Mononuclear cell (primary cell): ENCODE results near the gene ZEB2. TPM values are rescaled to one million over a fixed set of nuclear protein-coding genes. Genes with fewer than 3 reads are reported as not detected.

Experiments used
- H3K27me3 ChIP-seq: 2 replicates; pipeline ENCODE4 v1.6.0; 2011; ENCODE audit warnings: low read length, control low read depth; ENCODE audit not compliant: insufficient read depth
- H3K4me1 ChIP-seq: 2 replicates; pipeline ENCODE4 v1.5.1; 2011; ENCODE audit warnings: mild to moderate bottlenecking, low read length, control low read depth; ENCODE audit not compliant: insufficient read depth
- H3K4me3 ChIP-seq: 2 replicates; pipeline ENCODE4 v1.5.1; 2011; ENCODE audit warnings: mild to moderate bottlenecking, low read length, moderate library complexity
- H3K9me3 ChIP-seq: 2 replicates; pipeline ENCODE4 v1.5.1; 2011; ENCODE audit warnings: low read depth, mild to moderate bottlenecking, control low read depth, low read length
- total RNA-seq: library from RNA; depleted of rRNA; stranded (reverse); fragments of >200 nt; gene quantifications from one replicate; pipeline ENCODE4 v1.2.3, GENCODE V29; 2012

Gene ZEB2
- total RNA-seq, 1 donor: 511 TPM

- H3K4me1 ChIP-seq: peaks cover 6% of the 10 kb centered on the region
- H3K9me3 ChIP-seq: no peaks in the 10 kb centered on the region
- no peaks in the 10 kb centered on the region for H3K27me3 ChIP-seq
- H3K4me3 ChIP-seq: no peak overlapping the region
Observed at GRCh38 chr2:144545787-144546186, 25.9 kb upstream of the ZEB2 start.

DNA sequence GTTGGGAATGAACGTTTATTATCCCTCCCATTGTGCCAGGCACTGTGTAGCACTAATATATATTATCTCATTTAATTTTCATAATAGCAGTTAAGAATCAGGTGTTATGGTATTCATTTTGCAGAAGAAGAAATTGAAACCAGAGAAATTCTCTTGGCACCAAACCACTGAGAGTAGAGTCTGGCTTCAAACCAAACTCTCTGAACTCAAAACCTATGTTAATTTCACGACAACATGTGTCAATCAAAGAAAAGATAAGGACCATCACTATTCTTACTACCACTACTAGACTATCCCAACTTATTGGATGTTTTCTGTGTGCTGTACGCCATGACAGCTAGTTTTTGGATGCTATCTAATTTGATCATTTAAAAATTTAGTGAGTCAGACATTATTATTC lies 24.1 kb upstream of the ZEB2 start:
- H3K4me3 ChIP-seq: no peak overlapping the region

DNA sequence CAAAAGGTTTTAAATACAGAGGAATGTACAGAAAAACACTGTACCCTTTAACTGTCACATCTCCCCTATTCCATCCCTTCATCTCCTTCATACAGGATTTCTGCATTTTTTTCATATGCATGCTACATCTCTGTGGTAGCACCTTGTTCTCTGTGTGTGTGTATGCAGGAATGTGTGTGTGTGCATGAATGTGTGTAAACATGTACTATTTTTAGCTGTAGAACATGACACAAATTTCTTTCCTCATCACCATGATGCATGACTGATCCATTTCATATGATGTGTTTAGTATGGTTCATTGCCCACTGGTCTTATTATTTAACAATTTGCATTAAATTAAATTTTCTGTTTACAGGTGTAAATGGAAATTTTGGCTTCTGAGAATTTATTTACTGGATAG lies 21.5 kb upstream of the ZEB2 start:
- H3K4me1 ChIP-seq: no peaks in the 10 kb centered on the region
- no peaks in the 10 kb centered on the region for H3K9me3 ChIP-seq
- no peak overlapping the region for H3K4me3 ChIP-seq
- H3K27me3 ChIP-seq: no peaks in the 10 kb centered on the region

More for the DNA sequence above, 24.1 kb upstream of the ZEB2 start:
- H3K27me3 ChIP-seq: no peaks in the 10 kb centered on the region
- H3K9me3 ChIP-seq: no peaks in the 10 kb centered on the region
- peaks cover 6% of the 10 kb centered on the region for H3K4me1 ChIP-seq

DNA sequence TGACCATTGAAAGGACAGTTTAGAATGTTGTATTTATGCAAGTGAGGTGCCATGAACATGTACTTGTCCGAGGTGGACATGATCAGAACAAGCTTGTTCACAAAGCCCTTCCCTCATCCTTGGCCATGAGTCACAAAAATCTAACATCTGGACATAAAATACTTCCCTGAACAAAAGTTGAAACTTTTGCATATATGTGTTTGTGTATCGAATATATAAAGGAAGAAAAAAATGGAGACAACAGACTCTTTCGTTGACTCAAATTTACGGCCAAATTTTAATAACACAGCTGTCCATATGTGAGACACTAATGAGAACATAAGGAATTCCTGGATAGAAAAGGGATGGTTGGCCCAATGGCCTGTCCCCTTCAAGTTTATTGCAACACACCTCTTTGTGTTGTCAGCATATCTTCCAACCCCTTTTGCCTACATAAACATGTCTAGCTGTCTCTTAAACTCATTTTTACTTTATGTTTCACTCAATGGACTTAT lies 19.4 kb upstream of the ZEB2 start:
- Histone ChIP-seq H3K9me3 (no peaks in the 10 kb centered on the region), H3K4me1 (no peaks in the 10 kb centered on the region), H3K27me3 (no peaks in the 10 kb centered on the region), H3K4me3 (no peak overlapping the region)

- Histone ChIP-seq H3K4me3 (no peak overlapping the region), H3K27me3 (no peaks in the 10 kb centered on the region), H3K4me1 (no peaks in the 10 kb centered on the region), H3K9me3 (no peaks in the 10 kb centered on the region)
Observed at GRCh38 chr2:144535300-144535699, 15.4 kb upstream of the ZEB2 start.

DNA sequence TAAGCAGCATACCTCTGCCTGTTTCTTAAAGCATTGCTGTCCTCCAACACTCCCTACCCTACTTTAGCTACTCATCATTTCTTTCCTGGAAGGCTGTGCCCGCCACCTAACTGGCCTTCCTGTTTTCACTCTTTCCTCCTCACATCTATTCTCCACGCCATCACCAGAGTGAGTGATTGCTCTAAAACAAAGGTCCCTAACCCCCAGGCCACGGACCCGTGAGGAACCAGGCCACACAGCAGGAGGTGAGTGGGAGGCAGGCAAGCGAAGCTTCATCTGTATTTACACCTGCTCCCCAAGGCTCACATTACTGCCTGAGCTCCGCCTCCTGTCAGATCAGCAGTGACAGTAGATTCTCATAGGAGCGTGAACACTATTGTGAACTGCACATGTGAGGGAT lies 13.3 kb upstream of the ZEB2 start:
- Histone ChIP-seq H3K27me3 (no peaks in the 10 kb centered on the region), H3K4me3 (no peak overlapping the region), H3K9me3 (no peaks in the 10 kb centered on the region), H3K4me1 (no peaks in the 10 kb centered on the region)

DNA sequence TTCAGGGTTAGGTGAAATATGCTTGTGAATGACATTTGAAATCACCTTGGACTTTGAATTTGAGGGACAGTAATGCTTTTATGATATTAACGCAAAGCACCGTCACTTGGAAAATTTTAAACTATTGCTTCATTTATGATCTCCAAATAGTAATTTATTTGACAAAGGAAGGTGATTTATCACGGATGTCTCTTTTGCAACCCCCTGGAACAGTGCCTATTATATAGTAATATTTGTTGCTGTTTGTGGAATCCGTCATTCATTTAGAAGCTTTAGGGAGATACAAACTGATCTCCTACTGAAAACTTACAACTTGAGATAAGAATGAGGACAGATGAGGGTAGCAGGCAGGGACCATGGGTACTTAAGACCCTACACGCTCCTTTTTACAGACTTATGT lies 10.7 kb upstream of the ZEB2 start:
- Histone ChIP-seq H3K4me3 (no peak overlapping the region), H3K9me3 (no peaks in the 10 kb centered on the region), H3K4me1 (no peaks in the 10 kb centered on the region), H3K27me3 (no peaks in the 10 kb centered on the region)

- no peak overlapping the region for H3K4me3 ChIP-seq
- no peaks in the 10 kb centered on the region for H3K27me3 ChIP-seq
- no peaks in the 10 kb centered on the region for H3K9me3 ChIP-seq
- H3K4me1 ChIP-seq: peaks cover 3% of the 10 kb centered on the region
Observed at GRCh38 chr2:144529841-144530240, 9.9 kb upstream of the ZEB2 start.

GRCh38 chr2:144528108-144528507 lies 8.2 kb upstream of the ZEB2 start:
- peaks cover under 1% of the 10 kb centered on the region for H3K27me3 ChIP-seq
- H3K4me1 ChIP-seq: peaks cover 10% of the 10 kb centered on the region
- H3K4me3 ChIP-seq: no peak overlapping the region
- H3K9me3 ChIP-seq: no peaks in the 10 kb centered on the region

DNA sequence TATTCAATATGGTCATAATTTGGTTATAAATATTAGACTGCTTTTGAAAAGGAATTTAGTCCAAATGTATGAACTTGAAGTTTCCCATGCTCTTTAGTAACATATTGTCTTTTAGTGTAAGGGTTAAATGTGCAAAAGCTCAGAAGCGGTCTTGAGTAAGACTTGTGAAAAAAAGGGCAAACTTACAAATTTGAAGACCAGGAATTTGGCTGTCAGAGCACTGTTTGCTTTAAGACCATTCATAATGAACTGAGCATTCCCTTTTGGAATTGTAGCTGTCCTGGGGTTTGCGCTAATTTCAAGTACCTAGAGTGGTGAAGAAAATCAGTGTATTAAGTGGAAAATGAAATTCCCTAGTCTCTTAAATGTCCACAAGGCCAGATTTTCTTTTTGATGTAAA lies 6.9 kb upstream of the ZEB2 start:
- no peaks in the 10 kb centered on the region for H3K9me3 ChIP-seq
- peaks cover 20% of the 10 kb centered on the region for H3K4me1 ChIP-seq
- H3K4me3 ChIP-seq: no peak overlapping the region
- H3K27me3 ChIP-seq: peaks cover 8% of the 10 kb centered on the region

DNA sequence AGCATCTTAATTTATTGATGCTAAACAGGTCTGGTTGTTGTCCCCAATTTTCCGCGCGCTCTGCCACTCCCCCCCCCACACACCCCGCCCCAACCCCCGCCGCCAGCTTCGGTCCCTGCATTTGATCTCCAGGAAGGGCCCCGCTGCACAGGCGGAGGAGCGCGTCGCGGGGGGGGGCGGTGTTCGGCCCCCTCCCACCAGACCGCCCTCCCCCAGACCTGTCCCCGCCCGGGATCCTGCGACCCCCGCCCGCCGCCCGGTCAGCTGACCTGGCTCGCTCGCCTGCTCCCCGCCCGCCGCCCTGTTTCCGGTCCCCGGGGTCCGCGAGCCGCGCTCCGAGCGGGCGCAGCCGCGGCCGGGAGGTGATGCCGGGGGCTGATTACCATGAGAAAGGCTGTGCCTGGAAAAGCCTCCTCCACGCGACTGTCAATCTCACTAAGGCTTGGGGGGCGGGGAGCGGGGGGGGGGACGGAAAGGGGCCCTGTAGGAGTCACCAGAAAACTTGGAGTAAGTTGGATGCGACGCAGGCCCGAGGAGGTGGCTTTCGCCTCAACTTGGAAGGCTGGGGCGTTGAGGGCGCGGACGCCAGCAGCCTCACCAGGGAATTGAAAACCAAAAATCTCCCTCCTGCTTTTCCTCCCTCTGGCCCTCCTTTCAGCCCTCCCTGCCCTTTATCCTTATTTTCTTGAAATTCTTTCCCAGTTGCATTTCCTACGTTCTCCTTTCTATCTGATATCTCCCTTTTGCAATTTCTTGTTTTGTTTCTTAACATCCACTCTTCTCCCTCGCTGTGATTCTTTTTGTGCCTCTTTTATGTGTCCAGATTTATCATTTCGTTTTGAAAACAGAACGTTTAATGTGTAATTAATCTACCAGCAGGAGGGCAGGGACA lies 4.4 kb upstream of the ZEB2 start:
- peaks cover 24% of the 10 kb centered on the region for H3K27me3 ChIP-seq
- H3K4me3 ChIP-seq: peak overlapping the region; percentile 51
- no peaks in the 10 kb centered on the region for H3K9me3 ChIP-seq
- H3K4me1 ChIP-seq: peaks cover 34% of the 10 kb centered on the region

DNA sequence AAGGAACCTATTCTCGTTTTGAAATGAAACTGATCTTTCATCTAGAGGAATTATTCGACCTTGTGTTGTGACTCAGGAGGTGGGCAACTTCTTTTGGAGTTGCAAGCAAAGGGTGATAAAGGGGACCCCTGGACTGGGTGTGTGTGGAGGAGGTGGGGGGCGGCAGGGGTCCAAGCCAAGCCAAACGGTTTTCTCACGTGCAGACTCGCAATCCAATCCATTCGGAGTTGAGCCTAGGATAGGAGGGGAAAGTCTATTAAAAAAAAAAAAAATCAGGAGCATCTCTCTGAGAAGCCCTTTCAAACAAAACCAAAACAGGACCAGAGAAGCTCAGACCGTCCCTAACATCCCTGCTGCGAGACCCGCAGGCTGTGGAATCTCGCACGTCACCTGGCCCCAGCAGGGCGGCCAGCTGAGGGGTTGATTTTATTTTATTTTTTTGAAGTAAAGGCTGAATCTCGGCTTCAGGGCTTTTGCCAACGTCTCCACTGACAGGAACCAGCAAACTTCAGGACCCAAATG lies 3.7 kb upstream of the ZEB2 start:
- H3K4me1 ChIP-seq: peaks cover 34% of the 10 kb centered on the region
- H3K9me3 ChIP-seq: no peaks in the 10 kb centered on the region
- H3K27me3 ChIP-seq: peaks cover 28% of the 10 kb centered on the region
- peak overlapping the region; percentile 51 for H3K4me3 ChIP-seq

DNA sequence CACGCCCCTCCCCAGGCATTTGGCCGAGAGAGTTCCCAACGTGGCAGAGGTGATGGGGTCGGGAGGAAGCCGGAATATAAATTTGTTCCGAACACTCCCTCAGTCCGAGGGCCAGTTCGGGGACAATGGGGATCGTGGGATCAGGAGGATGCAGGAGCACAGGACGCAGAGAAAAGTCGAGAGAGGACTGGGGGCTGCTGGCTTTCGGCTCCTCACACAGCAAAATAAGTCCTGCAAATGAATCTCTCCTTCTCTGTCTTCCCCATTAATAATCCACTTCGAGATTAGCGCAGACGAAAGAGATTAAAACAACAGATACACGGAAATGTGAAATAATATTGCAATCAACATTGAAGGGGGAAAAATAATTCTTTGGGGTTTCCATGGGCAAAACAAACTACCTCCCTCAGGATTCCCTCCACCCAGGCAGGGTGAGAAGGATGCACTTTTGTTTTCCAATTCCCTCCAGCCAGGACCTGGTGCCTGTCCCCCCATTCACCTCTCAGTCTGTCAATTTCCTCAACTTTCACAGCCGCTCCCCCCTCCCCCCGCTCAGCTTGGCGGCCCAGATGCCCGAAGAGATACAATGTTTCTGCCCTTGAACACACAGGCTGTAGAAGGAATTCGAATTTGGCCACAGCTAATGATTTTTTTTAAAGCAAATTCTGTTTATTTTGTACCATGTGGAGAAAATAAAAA lies 3.1 kb upstream of the ZEB2 start:
- Histone ChIP-seq H3K4me1 (peaks cover 34% of the 10 kb centered on the region), H3K4me3 (peak overlapping the region; percentile 51), H3K27me3 (peaks cover 28% of the 10 kb centered on the region), H3K9me3 (no peaks in the 10 kb centered on the region)

GRCh38 chr2:144522176-144522896 lies 2.4 kb upstream of the ZEB2 start:
- peak overlapping the region; percentile 51 for H3K4me3 ChIP-seq
- H3K9me3 ChIP-seq: no peaks in the 10 kb centered on the region
- H3K27me3 ChIP-seq: peaks cover 28% of the 10 kb centered on the region
- peaks cover 34% of the 10 kb centered on the region for H3K4me1 ChIP-seq

GRCh38 chr2:144521686-144522085 lies 1.8 kb upstream of the ZEB2 start:
- H3K27me3 ChIP-seq: peaks cover 28% of the 10 kb centered on the region
- H3K4me3 ChIP-seq: no peak overlapping the region

More at GRCh38 chr2:144521686-144522085, 1.8 kb upstream of the ZEB2 start:
- no peaks in the 10 kb centered on the region for H3K9me3 ChIP-seq
- H3K4me1 ChIP-seq: peaks cover 34% of the 10 kb centered on the region
